ENCODE measurements around the gene CNTNAP2. TPM values are rescaled to one million over a fixed set of nuclear protein-coding genes. Genes with fewer than 3 reads are reported as not detected.

The CNTNAP2 gene
- total RNA-seq, 1 experiment from 2014 or later = 64.5 TPM

GRCh38 chr7:146894927-146895326 is 778.3 kb downstream of the CNTNAP2 start:
- Histone ChIP-seq H2BK15ac (ENCODE audit: low read depth, low read length) (no peak overlapping the region), H4K8ac (replicated peaks; ENCODE audit: insufficient read length, low read depth, low read length) (no peak overlapping the region), H3K18ac (ENCODE audit: insufficient read length, low read depth, low read length) (no peak overlapping the region), H3K56ac (ENCODE audit: insufficient read length, low read depth, low read length) (no peak overlapping the region), H2BK12ac (ENCODE audit: insufficient read length, low read depth, low read length) (no peak overlapping the region), H2AFZ (ENCODE audit: low read length) (no peak overlapping the region), H3K23me2 (ENCODE audit: insufficient read length, low read depth, low read length, poor library complexity, severe bottlenecking) (no peaks in the 10 kb centered on the region), H4K91ac (ENCODE audit: insufficient read length, low read depth, low read length) (no peak overlapping the region), H3K14ac (ENCODE audit: insufficient read depth, low read length) (no peak overlapping the region), H3K4me1 (ENCODE audit: insufficient read depth, low read length) (no peaks in the 10 kb centered on the region), H3K9me3 (ENCODE audit: control insufficient read depth, low read depth, low read length) (no peaks in the 10 kb centered on the region), H4K20me1 (ENCODE audit: control insufficient read depth, insufficient read depth, insufficient read length) (no peaks in the 10 kb centered on the region), H3K79me1 (ENCODE audit: insufficient read depth, low read depth, low read length, poor library complexity, severe bottlenecking) (no peaks in the 10 kb centered on the region), H2AK5ac (ENCODE audit: insufficient read length, low read length) (no peak overlapping the region), H2BK20ac (ENCODE audit: low read depth, low read length, poor library complexity, severe bottlenecking) (no peak overlapping the region), H3K27me3 (ENCODE audit: insufficient read depth, low read length) (no peaks in the 10 kb centered on the region), H2BK120ac (ENCODE audit: low read depth, low read length, poor library complexity, severe bottlenecking) (no peak overlapping the region), H3K79me2 (ENCODE audit: insufficient read depth, low read length) (no peaks in the 10 kb centered on the region), H3T11ph (ENCODE audit: low read length) (no peak overlapping the region), H3K27ac (ENCODE audit: insufficient read length, low read depth, low read length) (no peak overlapping the region), H3K9ac (ENCODE audit: extremely low read depth, insufficient read length, low read length) (no peak overlapping the region), H3K4me2 (ENCODE audit: insufficient read depth, insufficient read length, low read length) (no peak overlapping the region), H4K5ac (ENCODE audit: insufficient read length, low read depth, low read length) (no peak overlapping the region), H2BK5ac (ENCODE audit: insufficient read length, low read length) (no peak overlapping the region), H3K4ac (ENCODE audit: low read depth, low read length) (no peak overlapping the region), H3K23ac (ENCODE audit: insufficient read length, low read depth, low read length) (no peak overlapping the region)
- Mint-ChIP-seq H3K9me3 (no peaks in the 10 kb centered on the region), H3K4me3 (no peak overlapping the region), H3K4me1 (peaks cover 5 to 7% of the 10 kb centered on the region in 2 experiments; a peak in 2 of 4 replicates), H3K27ac (no peak overlapping the region), H3K36me3 (ENCODE audit: insufficient read depth in 1 of 3, low read depth in 3 of 3) (no peaks in the 10 kb centered on the region), H3K27me3 (ENCODE audit: low read depth) (no peaks in the 10 kb centered on the region)
- DNase-seq = no peak
- 74% methylated on average over 2 of the region's 3 CpGs for WGBS (ENCODE audit: extremely low coverage, insufficient read length, low lambda C conversion rate)
- TF ChIP-seq, protein P1, sequence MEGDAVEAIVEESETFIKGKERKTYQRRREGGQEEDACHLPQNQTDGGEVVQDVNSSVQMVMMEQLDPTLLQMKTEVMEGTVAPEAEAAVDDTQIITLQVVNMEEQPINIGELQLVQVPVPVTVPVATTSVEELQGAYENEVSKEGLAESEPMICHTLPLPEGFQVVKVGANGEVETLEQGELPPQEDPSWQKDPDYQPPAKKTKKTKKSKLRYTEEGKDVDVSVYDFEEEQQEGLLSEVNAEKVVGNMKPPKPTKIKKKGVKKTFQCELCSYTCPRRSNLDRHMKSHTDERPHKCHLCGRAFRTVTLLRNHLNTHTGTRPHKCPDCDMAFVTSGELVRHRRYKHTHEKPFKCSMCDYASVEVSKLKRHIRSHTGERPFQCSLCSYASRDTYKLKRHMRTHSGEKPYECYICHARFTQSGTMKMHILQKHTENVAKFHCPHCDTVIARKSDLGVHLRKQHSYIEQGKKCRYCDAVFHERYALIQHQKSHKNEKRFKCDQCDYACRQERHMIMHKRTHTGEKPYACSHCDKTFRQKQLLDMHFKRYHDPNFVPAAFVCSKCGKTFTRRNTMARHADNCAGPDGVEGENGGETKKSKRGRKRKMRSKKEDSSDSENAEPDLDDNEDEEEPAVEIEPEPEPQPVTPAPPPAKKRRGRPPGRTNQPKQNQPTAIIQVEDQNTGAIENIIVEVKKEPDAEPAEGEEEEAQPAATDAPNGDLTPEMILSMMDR (conservative IDR thresholded peaks at IDR 0.05) = no peak
